GM15510 (cell line): ENCODE data around the gene PRH1.

Source experiments
- POLR2A ChIP-seq: IDR thresholded peaks from 3 replicates; pipeline ENCODE4 v1.6.1; 2011; ENCODE audit warnings: borderline replicate concordance; ENCODE audit not compliant: insufficient read length; ENCODE audit errors: extremely low read depth

PRH1 gene

DNA sequence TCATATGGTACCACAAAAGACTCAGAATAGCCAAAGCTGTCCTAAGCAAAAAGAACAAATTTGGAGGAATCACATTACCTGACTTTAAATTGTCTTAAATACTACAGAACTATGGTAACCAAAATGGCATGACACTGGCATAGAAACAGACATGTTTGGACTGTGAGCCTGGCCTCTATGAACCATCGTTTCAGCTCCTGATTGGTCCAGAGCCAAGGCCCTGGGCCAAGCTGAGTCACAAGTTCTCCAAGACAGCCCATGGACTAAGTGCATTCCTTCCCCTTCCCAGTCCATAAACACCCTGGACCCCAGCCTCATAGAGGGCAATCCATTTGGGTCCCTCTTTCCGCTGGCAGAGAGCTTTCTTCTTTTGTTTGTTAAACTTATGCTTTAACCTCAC, 22.7 kb downstream of the PRH1 start:
- TF ChIP-seq POLR2A = no peak

DNA sequence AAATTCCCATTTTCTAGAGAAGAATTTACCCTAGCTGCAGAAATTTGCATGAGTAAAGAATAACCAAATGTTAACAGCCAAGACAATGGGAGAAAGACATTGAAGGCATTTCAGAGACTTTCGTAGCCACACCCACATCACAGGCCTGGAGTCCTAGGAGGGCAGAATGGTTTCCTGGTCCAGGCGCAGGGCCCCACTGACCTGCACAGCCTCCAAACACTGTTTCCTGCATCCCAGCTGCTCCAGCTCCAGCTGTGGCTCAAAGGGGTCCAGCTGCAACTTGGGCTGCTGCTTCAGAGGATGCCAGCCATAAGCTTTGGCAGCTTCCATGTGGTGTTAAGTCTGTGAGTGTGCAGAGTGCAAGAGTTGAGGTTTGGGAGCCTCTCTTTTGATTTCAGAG, 28.2 kb downstream of the PRH1 start:
- TF ChIP-seq POLR2A = no peak

DNA sequence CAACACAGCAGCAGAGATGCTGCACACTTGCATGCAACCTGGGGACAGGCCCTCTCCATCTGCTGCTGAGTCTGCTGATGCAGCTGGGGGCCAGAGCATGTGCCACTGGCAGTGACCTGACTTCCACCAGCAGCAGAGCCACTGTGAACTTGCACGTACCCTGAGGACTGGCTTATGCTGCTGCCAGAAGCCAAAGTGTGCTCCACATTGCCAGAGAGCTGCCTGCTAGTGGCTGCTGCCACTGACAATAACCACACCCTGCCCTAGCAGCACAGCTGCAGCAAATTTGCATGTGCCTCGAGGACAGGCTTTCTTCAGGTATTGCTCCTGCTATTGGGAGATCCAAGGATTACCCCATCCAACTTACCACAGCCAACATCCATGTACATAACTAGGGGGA, 30.3 kb downstream of the PRH1 start:
- TF ChIP-seq POLR2A = no peak

DNA sequence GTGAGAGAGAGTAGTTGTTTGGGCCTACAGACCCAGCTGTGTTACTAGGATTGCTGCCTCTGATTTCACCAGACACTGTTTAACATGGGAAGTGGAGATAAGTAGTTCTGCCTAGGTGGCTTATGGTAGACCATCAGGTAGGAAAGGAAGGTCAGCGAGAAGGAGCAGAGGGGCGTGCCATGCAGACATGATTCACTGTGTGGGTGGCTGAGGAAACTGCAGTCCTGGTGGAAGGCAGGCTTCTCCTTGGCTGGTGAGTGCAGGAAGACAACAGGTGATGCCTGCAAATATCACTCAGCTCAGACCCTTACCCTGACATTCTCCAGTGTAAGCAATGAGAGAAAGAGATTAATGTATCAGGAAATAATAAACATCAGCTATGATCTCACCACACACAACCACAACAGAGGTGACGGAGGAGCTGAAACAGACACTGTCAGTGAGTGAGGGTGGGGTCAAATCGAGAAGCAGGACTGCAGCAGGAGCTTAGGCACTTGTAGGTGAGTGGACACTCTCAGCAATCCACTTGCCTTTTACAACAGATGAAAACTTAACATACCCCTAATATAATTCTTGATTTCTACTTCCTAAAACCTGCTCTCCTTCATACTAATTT, 32.7 kb downstream of the PRH1 start:
- TF ChIP-seq POLR2A = no peak

DNA sequence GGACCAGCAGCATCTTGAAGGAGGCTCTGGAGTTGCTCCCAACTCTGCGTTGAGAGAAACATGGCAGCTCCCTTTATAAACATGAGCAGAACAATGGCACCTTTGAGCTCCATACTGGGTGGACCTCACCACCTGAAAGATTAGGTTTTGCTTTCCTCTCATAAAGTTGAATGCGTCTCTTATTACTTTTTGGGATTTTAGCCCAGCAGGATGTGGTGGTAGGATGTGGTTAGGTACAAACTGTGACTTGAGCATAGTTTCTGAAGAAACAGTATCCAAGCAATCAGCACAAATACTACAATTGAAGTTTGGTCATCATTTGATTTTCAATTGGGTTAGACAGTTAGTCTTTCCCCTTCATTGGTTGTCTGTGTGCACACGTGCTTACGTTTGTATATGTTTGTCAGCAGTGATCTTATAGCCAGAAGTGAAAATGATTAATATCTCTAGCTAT, 34.6 kb downstream of the PRH1 start, which contains the start of gene PRR4:
TSS of gene PRR4 (minus strand) at position 51 of the 454 bp plus-strand sequence. CDS start at position 13, 38 bp downstream.
- TF ChIP-seq POLR2A = no peak

DNA sequence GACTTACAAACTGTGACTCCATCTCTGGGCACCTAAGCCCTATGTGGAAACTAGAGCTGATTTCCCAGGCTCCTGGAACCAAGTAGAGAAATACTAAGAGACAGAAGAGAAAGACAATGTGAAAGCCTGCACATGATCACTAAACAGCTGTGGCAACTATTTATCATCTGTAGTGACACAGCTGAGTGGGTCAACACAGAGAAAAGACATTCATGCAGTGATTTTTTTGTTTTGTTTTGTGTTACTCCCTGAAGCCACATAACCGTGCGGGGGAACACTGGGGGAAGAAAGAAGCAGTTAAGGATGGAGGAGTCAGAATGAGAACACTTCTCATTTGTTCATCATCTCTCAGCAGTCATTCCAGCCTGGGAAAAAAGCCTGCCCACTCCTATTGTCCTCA, 36.3 kb downstream of the PRH1 start:
- no peak for TF ChIP-seq POLR2A

DNA sequence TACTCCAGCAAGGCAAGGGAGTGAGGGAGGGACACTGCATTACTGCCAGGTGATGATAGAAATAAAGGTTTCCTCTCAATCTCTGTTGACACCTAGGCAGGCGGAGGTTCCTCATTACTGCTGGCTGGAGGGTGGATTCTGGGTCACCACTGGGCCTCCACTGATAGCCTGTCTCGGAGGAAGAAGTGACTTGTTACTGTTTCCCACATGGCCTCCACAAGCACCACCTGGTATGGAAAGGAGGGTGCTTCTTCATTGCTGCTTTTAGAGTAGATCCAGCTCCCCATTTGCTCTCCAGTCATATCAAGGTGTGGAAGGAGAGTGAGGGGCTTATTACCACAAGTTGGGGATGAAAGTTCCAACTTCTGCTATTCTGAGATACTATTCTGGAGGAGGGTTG, 41.2 kb downstream of the PRH1 start:
- TF ChIP-seq POLR2A = no peak

DNA sequence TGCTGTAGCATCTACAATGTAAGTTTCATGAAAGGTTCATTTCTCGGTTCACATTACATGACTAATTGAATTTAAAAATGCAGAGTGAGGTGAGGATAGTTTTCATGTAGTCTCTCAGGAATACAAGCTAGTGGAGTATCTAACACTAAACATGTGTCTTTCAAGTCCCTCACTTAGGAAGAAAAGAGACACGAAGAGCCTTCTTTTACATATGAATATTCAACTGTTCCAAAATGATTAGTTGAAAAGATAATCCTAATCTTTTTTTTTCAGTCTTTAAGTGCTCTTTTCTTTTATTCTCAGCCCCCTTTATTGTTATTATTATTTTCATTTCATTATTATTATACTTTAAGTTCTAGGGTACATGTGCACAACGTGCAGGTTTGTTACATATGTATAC, 45.6 kb downstream of the PRH1 start:
- TF ChIP-seq POLR2A = no peak
